CD4-positive, alpha-beta T cell treated with Interleukin-12 subunit alpha and Interleukin-12 subunit beta, for 1 hour (primary cell): ENCODE data around the gene HELB.

Experiments
- DNase-seq: peaks from one replicate; pipeline ENCODE4 v3.0.0-alpha.2; 2020

Gene HELB

GRCh38 chr12:66301944-66302826, at the start of gene HELB:
Gene HELB, plus strand, starts transcription at chr12:66302493. Its CDS starts 111 bp downstream, at chr12:66302604.
- DNase-seq: peak; percentile 97

- no peak for DNase-seq
These were observed 49.5 kb upstream of the HELB start for GRCh38 chr12:66252771-66253170.

- no peak for DNase-seq
These were observed 46.6 kb upstream of the HELB start for GRCh38 chr12:66255737-66256136.

- no peak for DNase-seq
These were observed 44.3 kb upstream of the HELB start for GRCh38 chr12:66258011-66258410.

GRCh38 chr12:66262737-66263136, 39.6 kb upstream of the HELB start:
- DNase-seq: no peak

- no peak for DNase-seq
These were observed 33.7 kb upstream of the HELB start for GRCh38 chr12:66268562-66268961.

GRCh38 chr12:66269142-66269541, 33.2 kb upstream of the HELB start:
- DNase-seq: no peak

- peak; percentile 65 for DNase-seq
These were observed 32.4 kb upstream of the HELB start for GRCh38 chr12:66269757-66270383.

GRCh38 chr12:66270613-66271012, 31.7 kb upstream of the HELB start:
- DNase-seq: no peak

GRCh38 chr12:66272650-66273049, 29.6 kb upstream of the HELB start:
- no peak for DNase-seq

- DNase-seq: no peak
These were observed 29.1 kb upstream of the HELB start for GRCh38 chr12:66273147-66273546.

GRCh38 chr12:66275040-66275439, 27.3 kb upstream of the HELB start:
- DNase-seq: no peak

- DNase-seq: peak; percentile 64
These were observed 23.1 kb upstream of the HELB start for GRCh38 chr12:66279123-66279712.

GRCh38 chr12:66280561-66280960, 21.7 kb upstream of the HELB start:
- no peak for DNase-seq

GRCh38 chr12:66282244-66282643, 20.0 kb upstream of the HELB start:
- DNase-seq: no peak

GRCh38 chr12:66287275-66287674, 15.0 kb upstream of the HELB start:
- DNase-seq: no peak

- DNase-seq: peak; percentile 84
These were observed 14.2 kb upstream of the HELB start for GRCh38 chr12:66288121-66288520.

GRCh38 chr12:66289485-66289884, 12.8 kb upstream of the HELB start:
- DNase-seq: no peak

- peak; percentile 54 for DNase-seq
These were observed 11.5 kb upstream of the HELB start for GRCh38 chr12:66290716-66291200.

GRCh38 chr12:66296176-66296683, 6.1 kb upstream of the HELB start:
- DNase-seq: no peak

GRCh38 chr12:66297080-66297479, 5.2 kb upstream of the HELB start:
- no peak for DNase-seq

- no peak for DNase-seq
These were observed 4.4 kb upstream of the HELB start for GRCh38 chr12:66297923-66298322.

GRCh38 chr12:66302827-66303169, 505 bp downstream of the HELB start:
- no peak for DNase-seq
